Breast epithelium (tissue), 4 donors: ENCODE results near the gene CCDC91. TPM values are rescaled to one million over a fixed set of nuclear protein-coding genes. Genes with fewer than 3 reads are reported as not detected.

Source experiments
- DNase-seq, 2 donors: peaks; one replicate each; pipeline ENCODE4 v3.0.0-alpha.2; 2019; ENCODE audit warnings: low spot score in 2 of 2
- H3K27ac ChIP-seq, 2 donors: fragments of 200-600 bp; sonication (generic) in 1 of 2; one replicate each; pipeline ENCODE4 v1.5.1; 2016 to 2019; ENCODE audit warnings: mild to moderate bottlenecking in 1 of 2
- H3K27me3 ChIP-seq, 2 donors: fragments of 200-600 bp; sonication (generic) in 1 of 2; one replicate each; pipeline versions ENCODE4 v1.5.1 to v1.6.0; 2017 to 2019; ENCODE audit warnings: control low read depth in 1 of 2, mild to moderate bottlenecking in 1 of 2
- H3K36me3 ChIP-seq: fragments of 200-600 bp; one replicate; pipeline ENCODE4 v1.5.1; 2019
- H3K4me1 ChIP-seq, 2 donors: fragments of 200-600 bp; sonication (generic); one replicate each; pipeline ENCODE4 v1.5.1; 2016 to 2019; ENCODE audit warnings: control low read depth in 1 of 2
- H3K4me3 ChIP-seq, 3 donors: fragments of 200-600 bp; sonication (generic); 1 replicate in 2 of 3; 2 replicates in 1 of 3; pipeline ENCODE4 v1.5.1; 2016 to 2019; ENCODE audit warnings: mild to moderate bottlenecking in 3 of 3, moderate library complexity in 2 of 3
- H3K9me3 ChIP-seq, 2 donors: fragments of 200-600 bp; sonication (generic) in 1 of 2; one replicate each; pipeline ENCODE4 v1.5.1; 2016 to 2019; ENCODE audit warnings: control low read depth in 1 of 2
- CTCF ChIP-seq, 3 donors: fragments of 450-650 bp; IDR thresholded peaks; one replicate each; pipeline ENCODE4 v1.5.1; 2016 to 2017; ENCODE audit warnings: antibody characterized with exemption in 3 of 3, mild to moderate bottlenecking in 3 of 3, moderate library complexity in 3 of 3
- POLR2A ChIP-seq: fragments of 450-650 bp; IDR thresholded peaks from one replicate; pipeline ENCODE4 v1.6.1; 2016; ENCODE audit warnings: antibody characterized with exemption, mild to moderate bottlenecking, moderate library complexity
- POLR2AphosphoS5 ChIP-seq, 3 donors: sonication (generic); formaldehyde crosslinking; IDR thresholded peaks; one replicate each; pipeline ENCODE4 v1.6.1; 2017; ENCODE audit warnings: antibody characterized with exemption in 3 of 3
- intact Hi-C: fragments of 100-400 bp; cut with DNase I; formaldehyde crosslinking; loops from one replicate; pipeline ENCODE4 v1.15.1; 2023; ENCODE audit warnings: low total_unique reads
- total RNA-seq, 3 donors: library from RNA; depleted of rRNA; stranded (reverse); fragments of >200 nt; gene quantifications; one replicate each; pipeline ENCODE4 v1.1.0, GENCODE V29; 2016

Gene CCDC91
- total RNA-seq, 3 donors from 2014 or later = 45.9 to 68.9 (median 48.8) TPM

GRCh38 chr12:28440081-28440608, 249.9 kb downstream of the CCDC91 start:
- H3K27me3 ChIP-seq = no peaks in the 10 kb centered on the region
- no peaks in the 10 kb centered on the region for H3K9me3 ChIP-seq
- TF ChIP-seq CTCF (IDR thresholded peaks at IDR 0.05) (no peak), POLR2AphosphoS5 (IDR thresholded peaks at IDR 0.05) (no peak), POLR2A (no peak)
- DNase-seq = no peak
- H3K4me3 ChIP-seq = no peak overlapping the region
- no peak overlapping the region for H3K27ac ChIP-seq
- no peaks in the 10 kb centered on the region for H3K4me1 ChIP-seq
- intact Hi-C loops = no loop called here
- no peaks in the 10 kb centered on the region for H3K36me3 ChIP-seq

- no peak overlapping the region for H3K4me3 ChIP-seq
- no peak for DNase-seq
- intact Hi-C loops = no loop called here
- no peaks in the 10 kb centered on the region for H3K27me3 ChIP-seq
- no peaks in the 10 kb centered on the region for H3K4me1 ChIP-seq
- no peak for TF ChIP-seq POLR2A
- no peaks in the 10 kb centered on the region for H3K9me3 ChIP-seq
- H3K27ac ChIP-seq = no peak overlapping the region
- no peaks in the 10 kb centered on the region for H3K36me3 ChIP-seq
Measured at GRCh38 chr12:28442101-28442500, 251.8 kb downstream of the CCDC91 start.

- DNase-seq = no peak
- H3K27ac ChIP-seq = no peak overlapping the region
- TF ChIP-seq POLR2A = no peak
- TF ChIP-seq CTCF (IDR thresholded peaks at IDR 0.05) = no peak
- no peak for TF ChIP-seq POLR2AphosphoS5 (IDR thresholded peaks at IDR 0.05)
- H3K27me3 ChIP-seq = no peaks in the 10 kb centered on the region
- no peaks in the 10 kb centered on the region for H3K9me3 ChIP-seq
- no peak overlapping the region for H3K4me3 ChIP-seq
- H3K36me3 ChIP-seq = no peaks in the 10 kb centered on the region
- intact Hi-C loops = no loop called here
- no peaks in the 10 kb centered on the region for H3K4me1 ChIP-seq
Measured at GRCh38 chr12:28443337-28443736, 253.1 kb downstream of the CCDC91 start.

- H3K9me3 ChIP-seq = no peaks in the 10 kb centered on the region
- no peaks in the 10 kb centered on the region for H3K36me3 ChIP-seq
- no peak overlapping the region for H3K4me3 ChIP-seq
- H3K4me1 ChIP-seq = no peaks in the 10 kb centered on the region
- TF ChIP-seq CTCF (IDR thresholded peaks at IDR 0.05) (no peak), POLR2A (no peak), POLR2AphosphoS5 (IDR thresholded peaks at IDR 0.05) (no peak)
- H3K27ac ChIP-seq = no peak overlapping the region
- intact Hi-C loops = no loop called here
- no peaks in the 10 kb centered on the region for H3K27me3 ChIP-seq
- no peak for DNase-seq
Measured at GRCh38 chr12:28446031-28446430, 255.8 kb downstream of the CCDC91 start.

- no peaks in the 10 kb centered on the region for H3K9me3 ChIP-seq
- no peaks in the 10 kb centered on the region for H3K27me3 ChIP-seq
- H3K36me3 ChIP-seq = no peaks in the 10 kb centered on the region
- no peaks in the 10 kb centered on the region for H3K4me1 ChIP-seq
- no peak overlapping the region for H3K27ac ChIP-seq
- DNase-seq = no peak
- TF ChIP-seq CTCF (IDR thresholded peaks at IDR 0.05) (no peak), POLR2A (no peak), POLR2AphosphoS5 (IDR thresholded peaks at IDR 0.05) (no peak)
- intact Hi-C loops = no loop called here
- H3K4me3 ChIP-seq = no peak overlapping the region
Measured at GRCh38 chr12:28453686-28454085, 263.4 kb downstream of the CCDC91 start.
